Measurements from ENCODE around the gene MMAA.

DNA sequence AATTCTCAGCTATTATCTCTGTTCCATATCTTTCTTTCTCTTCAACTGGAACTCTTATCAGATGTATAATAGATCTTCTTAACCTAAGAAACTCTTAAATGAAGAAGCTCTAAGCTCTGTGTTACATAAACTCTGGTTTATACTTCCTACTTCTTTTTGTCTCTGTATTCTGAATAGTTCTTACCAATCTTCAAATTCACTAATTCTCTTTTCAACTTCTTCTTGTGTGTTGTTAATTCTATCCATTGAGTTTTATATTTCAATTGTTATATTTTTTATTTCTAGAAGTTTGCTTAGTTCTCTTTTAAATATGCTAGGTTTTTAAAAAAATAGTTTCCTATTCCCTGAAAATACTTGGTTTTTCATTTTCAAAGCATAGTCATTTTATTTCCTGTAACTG, 13.2 kb upstream of the MMAA start:
- TF ChIP-seq, protein P1, sequence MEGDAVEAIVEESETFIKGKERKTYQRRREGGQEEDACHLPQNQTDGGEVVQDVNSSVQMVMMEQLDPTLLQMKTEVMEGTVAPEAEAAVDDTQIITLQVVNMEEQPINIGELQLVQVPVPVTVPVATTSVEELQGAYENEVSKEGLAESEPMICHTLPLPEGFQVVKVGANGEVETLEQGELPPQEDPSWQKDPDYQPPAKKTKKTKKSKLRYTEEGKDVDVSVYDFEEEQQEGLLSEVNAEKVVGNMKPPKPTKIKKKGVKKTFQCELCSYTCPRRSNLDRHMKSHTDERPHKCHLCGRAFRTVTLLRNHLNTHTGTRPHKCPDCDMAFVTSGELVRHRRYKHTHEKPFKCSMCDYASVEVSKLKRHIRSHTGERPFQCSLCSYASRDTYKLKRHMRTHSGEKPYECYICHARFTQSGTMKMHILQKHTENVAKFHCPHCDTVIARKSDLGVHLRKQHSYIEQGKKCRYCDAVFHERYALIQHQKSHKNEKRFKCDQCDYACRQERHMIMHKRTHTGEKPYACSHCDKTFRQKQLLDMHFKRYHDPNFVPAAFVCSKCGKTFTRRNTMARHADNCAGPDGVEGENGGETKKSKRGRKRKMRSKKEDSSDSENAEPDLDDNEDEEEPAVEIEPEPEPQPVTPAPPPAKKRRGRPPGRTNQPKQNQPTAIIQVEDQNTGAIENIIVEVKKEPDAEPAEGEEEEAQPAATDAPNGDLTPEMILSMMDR (IDR thresholded peaks at IDR 0.05 in 8 of 11, conservative IDR thresholded peaks at IDR 0.05 in 3 of 11): no peak
- TF ChIP-seq POLR2AphosphoS5 (IDR thresholded peaks at IDR 0.05): no peak
- TF ChIP-seq POLR2A (IDR thresholded peaks at IDR 0.05): no peak
